HG02870 (cell line): Measurements from ENCODE around the gene PNPLA2.

Source experiments
- ATAC-seq: cut with Tn5 transposase; IDR thresholded peaks from one replicate; pipeline ENCODE4 v1.9.1; 2021; ENCODE audit warnings: mild to moderate bottlenecking, moderate library complexity; ENCODE audit not compliant: unreplicated experiment

The PNPLA2 gene

GRCh38 chr11:798093-798713, 20.5 kb upstream of the PNPLA2 start, which contains the start of gene SLC25A22:
TSS of gene SLC25A22 (minus strand) at chr11:798281. CDS start at chr11:795006, 3,275 bp downstream.
- peak; percentile 42 for ATAC-seq

- ATAC-seq, result no peak
Observed at GRCh38 chr11:799641-800316, 18.9 kb upstream of the PNPLA2 start.

- no peak for ATAC-seq
Observed at GRCh38 chr11:800473-800872, 18.2 kb upstream of the PNPLA2 start.

- no peak for ATAC-seq
Observed at GRCh38 chr11:801097-801780, 17.5 kb upstream of the PNPLA2 start.

- no peak for ATAC-seq
Observed at GRCh38 chr11:802018-802617, 16.6 kb upstream of the PNPLA2 start.

- ATAC-seq, result no peak
Observed at GRCh38 chr11:802693-803466, 15.8 kb upstream of the PNPLA2 start.

GRCh38 chr11:803467-803742, 15.3 kb upstream of the PNPLA2 start:
- no peak for ATAC-seq

GRCh38 chr11:803770-804598, 14.7 kb upstream of the PNPLA2 start:
- no peak for ATAC-seq

GRCh38 chr11:804599-804964, 14.1 kb upstream of the PNPLA2 start:
- ATAC-seq, result no peak

- ATAC-seq, result no peak
Observed at GRCh38 chr11:808427-809286, 10.1 kb upstream of the PNPLA2 start.

GRCh38 chr11:809287-810039, 9.3 kb upstream of the PNPLA2 start, which contains the start of gene RPLP2:
TSS of gene RPLP2 (plus strand) at chr11:809967. CDS start at chr11:810235, 268 bp downstream.
- peak; percentile 69 for ATAC-seq

GRCh38 chr11:810040-810567, 8.6 kb upstream of the PNPLA2 start:
- no peak for ATAC-seq

- no peak for ATAC-seq
Observed at GRCh38 chr11:811446-812245, 7.1 kb upstream of the PNPLA2 start.

- no peak for ATAC-seq
Observed at GRCh38 chr11:812390-812789, 6.3 kb upstream of the PNPLA2 start.

- no peak for ATAC-seq
Observed at GRCh38 chr11:813072-813455, 5.7 kb upstream of the PNPLA2 start.

- no peak for ATAC-seq
Observed at GRCh38 chr11:813456-814096, 5.1 kb upstream of the PNPLA2 start.
